ENCODE data around the gene RAB37. TPM values are rescaled to one million over a fixed set of nuclear protein-coding genes. Genes with fewer than 3 reads are reported as not detected.

The RAB37 gene
- total and polyA plus RNA-seq, 2 of the 8 experiments (the other 6 are each of a cell fraction or from before 2014, with no cell fraction given): 5.5 to 6.1 TPM

GRCh38 chr17:74779501-74779900 lies 42.4 kb downstream of the RAB37 start (continued):
- TF ChIP-seq PHF8 (conservative IDR thresholded peaks at IDR 0.05; ENCODE audit: low read depth, low read length) (no peak), RXRA (IDR thresholded peaks at IDR 0.05; ENCODE audit: insufficient read depth, low read depth, low read length) (no peak), CREB1 (IDR thresholded peaks at IDR 0.05) (no peak), BCL11A (IDR thresholded peaks at IDR 0.05; ENCODE audit: low read depth in 2 of 2, low read length in 2 of 2) (no peak)

Measured in H1 (cell line).